Activated gamma-delta T cell treated with anti-CD3 and anti-CD28 coated beads, Interleukin-2, amount 50 U/mL, for 16 hours (primary cell): ENCODE results near the gene RAB25.
A peak's percentile ranks its signal among the peaks of the same experiment; 100 is the strongest.
"Not testable (repeated sequence)": the region's sequence is repeated elsewhere in the genome, so short reads cannot be mapped to it uniquely, and the experiment has no call there.

Experiments used
- DNase-seq: peaks from one replicate; pipeline ENCODE4 v3.0.0-alpha.2; 2020; ENCODE audit warnings: low read depth

Gene RAB25

DNA sequence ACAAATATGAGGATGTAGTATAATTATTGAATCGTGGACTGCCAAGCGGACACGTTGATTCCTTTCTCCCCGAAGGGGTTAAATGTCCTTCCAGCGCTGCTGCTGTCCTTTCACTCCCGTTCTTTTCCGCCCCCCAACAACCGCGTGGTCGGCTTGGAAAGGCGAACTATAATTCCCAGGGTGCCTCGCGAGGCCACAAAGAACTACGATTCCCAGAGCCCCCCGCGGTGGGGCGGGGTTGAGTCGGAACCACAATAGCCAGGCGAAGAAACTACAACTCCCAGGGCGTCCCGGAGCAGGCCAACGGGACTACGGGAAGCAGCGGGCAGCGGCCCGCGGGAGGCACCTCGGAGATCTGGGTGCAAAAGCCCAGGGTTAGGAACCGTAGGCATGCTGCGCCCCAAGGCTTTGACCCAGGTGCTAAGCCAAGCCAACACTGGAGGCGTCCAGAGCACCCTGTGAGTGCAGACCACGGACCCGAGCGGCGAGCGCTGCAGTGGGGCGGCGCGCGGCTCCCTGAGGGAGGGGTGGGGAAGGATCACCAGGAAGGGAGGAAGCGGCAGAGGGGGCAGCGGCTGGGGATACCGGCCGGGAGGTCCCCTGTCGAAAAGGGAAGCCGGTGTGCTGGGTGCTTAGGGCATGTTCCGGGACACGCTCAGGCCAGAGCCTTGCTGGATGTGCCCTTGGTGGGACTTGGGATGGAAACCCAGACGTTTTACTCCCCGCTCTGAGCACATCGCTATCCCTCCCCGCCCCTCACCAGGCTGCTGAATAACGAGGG, 6.3 kb upstream of the RAB25 start, which contains the start of gene LAMTOR2:
TSS of gene LAMTOR2 (plus strand) at position 283 of the 781 bp plus-strand sequence. CDS start at position 391, 108 bp downstream.
- peak; percentile 94 for DNase-seq

DNA sequence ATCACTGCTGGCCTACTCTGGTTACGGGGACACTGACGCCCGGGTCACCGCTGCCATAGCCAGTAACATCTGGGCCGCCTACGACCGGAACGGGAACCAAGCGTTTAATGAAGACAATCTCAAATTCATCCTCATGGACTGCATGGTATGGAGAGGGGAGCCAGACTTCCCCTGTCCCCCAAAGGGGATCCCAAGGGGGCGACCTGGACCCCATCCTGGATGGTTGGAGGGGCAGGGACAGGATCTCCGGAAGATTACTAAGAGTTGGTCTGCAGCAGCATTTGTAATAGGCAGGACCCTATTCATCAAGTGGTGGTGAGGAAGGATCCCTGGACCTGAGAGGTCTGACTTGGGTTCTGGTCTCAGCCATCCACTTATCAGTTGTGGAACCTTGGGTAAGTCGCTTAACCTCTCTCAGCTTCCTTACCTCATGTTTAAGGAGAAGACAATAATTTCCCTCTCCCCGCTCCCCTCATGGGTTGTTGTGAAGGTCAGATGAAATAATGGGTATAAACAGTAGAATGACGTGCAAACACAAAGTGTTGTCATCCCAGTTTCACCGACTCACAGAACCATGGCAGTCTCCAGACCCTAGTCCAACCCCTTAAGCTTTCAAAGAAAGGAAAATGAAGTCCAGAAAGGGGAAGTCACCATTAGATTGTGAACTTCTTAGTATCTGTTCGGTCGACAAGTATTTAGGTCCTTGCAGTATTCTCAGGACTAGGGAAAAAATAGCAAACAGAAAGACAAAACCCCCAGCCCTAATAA, 5.5 kb upstream of the RAB25 start:
- no peak for DNase-seq

DNA sequence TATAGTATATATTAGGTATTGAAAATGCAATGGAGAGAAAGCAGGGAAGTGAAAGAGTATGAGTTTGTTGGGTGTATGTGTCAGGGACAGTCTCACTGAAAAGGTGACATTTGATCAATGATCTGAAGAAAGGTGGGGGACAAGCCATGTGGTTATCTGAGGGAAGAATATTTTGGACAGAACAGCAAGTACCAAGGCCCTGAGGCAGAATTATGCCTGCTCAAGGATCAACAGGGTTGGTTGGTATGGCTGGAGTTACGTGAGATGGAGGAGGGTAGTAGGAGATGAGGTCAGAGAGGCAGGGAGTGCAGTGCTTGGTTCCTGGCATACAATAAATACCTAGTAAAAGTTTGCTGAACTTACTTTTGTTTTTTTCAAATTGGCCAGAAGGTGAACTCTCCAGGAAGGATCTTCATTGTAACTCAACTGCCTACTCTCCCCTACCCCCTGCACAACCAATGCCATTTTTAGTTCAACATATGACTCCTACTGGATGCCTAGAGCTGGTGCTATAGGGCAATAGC, 4.6 kb upstream of the RAB25 start:
- DNase-seq: no peak

DNA sequence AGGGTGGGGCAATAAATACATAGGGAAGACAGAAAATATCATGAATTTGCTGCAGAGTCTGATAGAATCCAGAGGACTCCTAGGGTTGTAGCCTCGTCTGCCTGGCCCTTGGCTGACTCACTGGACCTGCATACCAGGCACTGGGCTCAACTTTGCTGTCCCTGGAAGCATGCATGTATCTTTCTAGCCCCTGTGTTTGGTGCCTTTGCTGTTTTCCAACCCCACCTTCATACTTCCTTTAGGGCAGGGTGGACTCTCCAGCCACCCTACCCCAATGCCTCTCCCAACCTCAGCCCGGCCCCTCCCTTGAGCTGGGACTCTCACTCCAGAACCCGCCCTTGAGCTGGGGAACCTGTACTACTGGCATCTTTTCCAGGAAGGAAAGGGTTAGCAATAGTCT, 1.2 kb downstream of the RAB25 start:
- DNase-seq: no peak

DNA sequence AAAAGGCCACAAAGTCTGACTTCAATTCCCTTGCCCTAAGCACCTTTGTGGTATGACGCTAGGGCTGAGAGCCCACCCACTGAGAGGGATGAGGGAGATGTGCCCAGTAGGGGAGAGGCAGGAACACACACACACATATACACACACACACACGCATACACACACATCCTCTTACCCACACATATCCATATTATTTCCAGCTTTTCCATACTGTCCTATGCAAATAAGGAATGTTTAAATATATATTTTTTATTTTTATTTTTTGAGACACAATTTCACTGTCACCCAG, 3.0 kb downstream of the RAB25 start:
- DNase-seq: no peak

DNA sequence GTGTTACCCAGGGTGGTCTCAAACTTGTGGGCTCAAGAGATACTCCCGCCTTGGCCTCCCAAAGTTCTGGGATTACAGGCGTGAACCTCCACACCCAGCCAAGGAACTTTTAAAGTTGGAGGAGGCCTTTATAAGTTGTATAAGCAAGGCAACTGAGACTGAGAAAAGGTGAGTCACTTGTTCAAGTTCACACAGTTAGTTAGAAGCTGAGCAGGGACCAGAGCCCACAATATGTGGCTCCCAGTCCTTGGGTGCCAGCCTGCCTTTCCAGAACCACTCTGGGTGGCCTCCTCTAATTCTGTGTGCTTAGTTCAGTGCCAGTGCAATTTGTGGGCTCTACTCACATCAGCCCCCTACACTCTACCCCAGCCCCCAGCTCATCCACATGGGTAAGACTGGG, 3.7 kb downstream of the RAB25 start:
- DNase-seq: no peak

DNA sequence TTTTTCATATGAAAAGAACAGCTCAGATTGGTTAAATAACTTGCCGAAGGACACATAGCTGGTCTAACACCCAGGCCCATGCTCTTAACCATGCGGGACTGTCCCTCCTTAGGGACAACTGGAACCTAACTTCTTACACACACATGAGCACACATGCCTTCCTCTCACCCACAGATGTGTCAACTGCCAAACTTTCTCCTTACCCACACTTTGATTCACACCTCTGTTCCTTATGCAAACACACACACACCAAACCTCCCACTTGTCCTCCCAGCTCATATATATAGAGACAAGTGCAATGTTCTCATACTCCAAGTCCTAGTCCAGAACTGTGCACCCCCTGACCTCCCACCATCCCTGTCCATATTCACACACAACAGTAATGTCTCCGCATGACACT, 4.3 kb downstream of the RAB25 start:
- DNase-seq: no peak

DNA sequence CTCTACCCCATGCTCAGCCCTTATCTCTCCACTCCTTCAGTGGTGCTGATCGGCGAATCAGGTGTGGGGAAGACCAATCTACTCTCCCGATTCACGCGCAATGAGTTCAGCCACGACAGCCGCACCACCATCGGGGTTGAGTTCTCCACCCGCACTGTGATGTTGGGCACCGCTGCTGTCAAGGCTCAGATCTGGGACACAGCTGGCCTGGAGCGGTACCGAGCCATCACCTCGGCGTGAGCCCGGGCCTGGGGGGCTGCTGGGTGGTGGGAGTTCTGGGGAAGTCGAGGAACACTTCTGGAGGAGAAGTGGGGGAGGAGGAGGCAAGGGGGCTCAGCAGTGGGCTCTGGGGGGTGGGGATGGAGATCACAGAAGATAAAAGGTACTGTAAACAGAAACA, 4.9 kb downstream of the RAB25 start:
- no peak for DNase-seq

DNA sequence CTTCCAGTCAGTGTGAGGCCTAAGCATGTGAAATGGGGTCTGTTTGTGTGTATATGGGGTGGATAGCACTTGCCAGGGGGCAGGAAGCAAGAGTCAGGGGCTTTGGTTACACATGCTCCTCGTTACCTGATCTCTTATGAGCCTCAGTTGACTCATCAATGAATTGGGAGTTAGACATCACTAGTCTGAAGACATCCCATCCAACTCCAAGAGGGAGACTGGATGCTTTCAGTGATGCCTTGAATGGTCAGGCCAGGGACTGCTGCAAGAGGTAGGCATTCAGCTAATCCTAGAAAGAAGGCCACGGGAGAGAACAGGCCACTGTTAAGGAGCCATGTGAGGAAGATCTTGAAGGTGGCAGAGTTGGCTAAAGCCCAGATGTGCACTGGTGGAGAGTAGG, 6.3 kb downstream of the RAB25 start:
- no peak for DNase-seq

DNA sequence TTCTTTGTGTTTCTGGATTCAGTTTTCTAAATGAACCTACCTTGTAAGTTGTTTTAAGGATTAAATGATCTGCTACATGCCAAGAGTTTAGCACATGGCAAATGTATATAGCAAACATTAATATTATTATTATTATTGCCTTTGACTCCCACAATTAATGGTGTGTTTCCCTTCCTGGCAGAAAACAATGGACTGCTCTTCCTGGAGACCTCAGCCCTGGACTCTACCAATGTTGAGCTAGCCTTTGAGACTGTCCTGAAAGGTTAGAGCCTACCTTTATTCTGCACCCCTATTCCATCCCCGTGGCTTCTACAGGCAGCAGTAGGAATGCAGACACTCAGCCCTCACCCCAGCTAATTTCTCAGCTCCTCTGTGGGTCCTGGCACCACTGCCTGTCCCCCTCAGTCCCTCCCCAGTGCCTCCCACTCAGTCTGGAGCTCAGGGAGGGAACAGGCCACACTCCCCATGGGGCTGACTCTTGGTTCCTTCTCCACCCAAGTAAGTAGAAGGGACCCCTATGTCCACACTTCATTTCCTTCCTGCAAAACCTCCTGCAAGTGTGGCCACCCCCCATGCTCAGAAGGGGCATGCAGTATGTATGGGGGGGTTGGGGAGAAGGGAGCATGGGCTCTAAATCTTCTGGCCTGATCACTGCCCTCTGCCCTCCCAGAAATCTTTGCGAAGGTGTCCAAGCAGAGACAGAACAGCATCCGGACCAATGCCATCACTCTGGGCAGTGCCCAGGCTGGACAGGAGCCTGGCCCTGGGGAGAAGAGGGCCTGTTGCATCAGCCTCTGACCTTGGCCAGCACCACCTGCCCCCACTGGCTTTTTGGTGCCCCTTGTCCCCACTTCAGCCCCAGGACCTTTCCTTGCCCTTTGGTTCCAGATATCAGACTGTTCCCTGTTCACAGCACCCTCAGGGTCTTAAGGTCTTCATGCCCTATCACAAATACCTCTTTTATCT, 8.8 kb downstream of the RAB25 start:
- no peak for DNase-seq

DNA sequence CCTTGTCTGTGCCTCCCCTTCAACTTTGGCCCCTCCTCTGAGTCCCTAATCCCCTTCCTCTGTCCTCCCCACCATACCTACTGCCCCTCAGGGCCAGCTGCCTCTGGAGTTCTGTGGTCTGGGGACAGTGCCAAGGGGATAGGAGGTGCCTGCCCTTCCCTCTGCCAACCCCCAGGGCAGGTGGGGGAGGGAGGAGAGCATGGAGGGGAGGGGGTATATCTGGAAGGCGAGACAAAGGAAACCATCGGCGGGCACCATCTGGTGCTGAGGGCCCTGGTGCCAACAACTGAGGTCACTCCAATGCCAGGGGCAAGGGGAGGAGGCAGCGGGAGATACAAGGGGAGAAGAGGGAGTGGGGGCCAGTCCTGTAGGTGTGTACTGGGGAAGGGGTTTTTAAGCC, 9.6 kb downstream of the RAB25 start:
- no peak for DNase-seq

DNA sequence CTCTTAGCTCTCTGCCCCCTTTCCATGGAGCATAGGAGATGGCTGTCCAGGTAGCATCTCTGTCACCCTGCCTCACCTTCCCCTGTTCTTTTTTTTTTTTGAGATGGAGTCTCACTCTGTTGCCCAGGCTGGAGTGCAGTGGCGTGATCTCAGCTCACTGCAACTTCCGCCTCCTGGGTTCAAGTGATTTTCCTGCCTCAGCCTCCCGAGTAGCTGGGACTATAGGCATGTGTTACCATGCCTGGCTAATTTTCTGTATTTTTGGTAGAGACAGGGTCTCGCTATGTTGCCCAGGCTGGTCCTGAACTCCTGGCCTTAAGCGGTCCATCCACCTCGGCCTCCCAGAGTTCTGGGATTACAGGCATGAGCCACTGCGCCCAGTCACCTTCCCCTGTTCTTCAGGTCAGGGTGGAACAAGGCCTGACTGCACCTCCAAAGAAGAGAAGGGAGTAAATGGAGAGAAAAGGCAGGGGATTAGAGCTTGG, 10.4 kb downstream of the RAB25 start:
- not testable (repeated sequence) for DNase-seq

DNA sequence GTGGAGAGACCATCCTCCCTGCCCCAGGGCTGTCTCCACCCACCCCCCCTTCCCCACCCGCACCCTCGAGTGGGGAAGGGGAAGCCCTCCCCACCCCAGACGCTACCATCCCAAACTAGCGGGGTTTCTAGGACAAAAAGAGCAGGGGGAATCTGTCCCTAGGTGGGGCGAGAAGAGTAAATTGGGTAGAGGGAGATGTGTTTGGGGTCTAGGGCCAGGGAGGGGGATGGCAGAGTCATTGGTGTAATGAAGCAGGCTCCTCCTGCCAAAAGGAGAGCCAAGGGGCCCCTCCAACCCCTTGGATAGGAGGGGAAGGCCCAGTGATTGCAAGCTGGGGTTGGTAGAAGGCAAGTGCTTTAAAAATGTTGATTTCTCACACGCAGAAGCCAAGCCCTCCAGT, 11.3 kb downstream of the RAB25 start:
- no peak for DNase-seq

DNA sequence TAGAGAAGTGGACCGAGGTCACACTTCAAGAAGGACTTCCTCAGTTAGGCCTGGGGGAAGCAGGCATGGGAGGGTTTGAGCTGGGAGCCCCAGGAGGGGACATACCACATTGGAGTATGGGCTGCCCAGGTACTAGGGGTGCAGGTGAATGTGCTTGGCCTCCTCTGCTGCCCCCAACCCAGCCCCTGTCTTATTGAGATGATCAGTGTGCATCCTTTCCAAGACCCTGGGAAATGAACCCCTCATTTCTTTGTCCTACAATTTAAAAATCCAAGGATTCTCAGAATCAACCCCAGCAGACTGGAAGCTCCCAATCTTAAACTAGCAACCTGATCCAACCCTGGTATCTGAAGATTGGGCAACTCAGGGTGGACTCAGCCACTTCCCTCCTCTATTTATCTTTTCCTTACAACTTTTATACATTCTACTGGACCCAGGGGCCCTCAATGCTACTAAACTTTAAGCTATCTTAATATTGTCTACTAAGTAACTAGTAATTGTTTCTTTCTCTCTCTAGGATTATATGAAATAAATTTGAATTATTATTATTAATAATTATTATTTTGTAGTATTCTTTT, 12.2 kb downstream of the RAB25 start:
- DNase-seq: no peak

DNA sequence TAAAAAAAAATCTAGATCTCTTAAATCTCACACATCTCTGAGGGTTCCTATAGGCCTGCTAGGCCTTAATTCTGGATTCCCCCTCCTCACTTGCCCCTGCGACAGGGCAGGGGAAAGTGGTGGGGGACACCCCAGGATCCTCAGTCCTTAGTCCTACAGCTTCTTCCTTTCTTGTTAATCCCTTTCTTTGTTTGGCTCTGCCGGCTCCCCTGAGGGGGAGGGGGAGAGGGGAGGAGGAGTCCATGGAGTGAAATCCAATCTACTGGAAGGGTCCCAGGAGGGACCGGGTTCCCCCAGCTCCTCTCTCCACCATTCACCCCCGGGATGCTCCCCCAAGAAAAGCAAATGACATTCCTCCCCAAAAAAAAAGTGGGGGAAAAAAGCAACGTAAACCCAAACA, 12.8 kb downstream of the RAB25 start:
- no peak for DNase-seq

DNA sequence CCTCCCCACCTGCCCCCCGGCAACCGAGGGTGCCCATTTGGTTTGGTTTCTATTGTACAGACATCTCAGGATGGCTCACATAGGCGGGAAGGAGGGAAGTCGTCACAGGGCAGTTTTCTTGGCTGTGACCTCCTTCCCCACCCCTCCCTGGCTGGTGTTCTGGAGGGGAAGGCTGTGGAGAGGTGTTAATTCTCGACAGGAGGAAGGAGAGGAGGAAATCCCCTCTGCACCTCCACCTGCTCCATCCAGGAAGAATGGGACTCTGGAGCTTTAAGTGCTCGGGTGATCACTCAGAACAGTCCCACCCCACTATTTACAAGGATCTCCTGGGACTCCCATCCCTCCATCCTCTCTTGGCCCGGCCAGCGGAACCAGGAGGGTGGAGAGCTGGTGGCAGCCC, 13.7 kb downstream of the RAB25 start:
- no peak for DNase-seq

DNA sequence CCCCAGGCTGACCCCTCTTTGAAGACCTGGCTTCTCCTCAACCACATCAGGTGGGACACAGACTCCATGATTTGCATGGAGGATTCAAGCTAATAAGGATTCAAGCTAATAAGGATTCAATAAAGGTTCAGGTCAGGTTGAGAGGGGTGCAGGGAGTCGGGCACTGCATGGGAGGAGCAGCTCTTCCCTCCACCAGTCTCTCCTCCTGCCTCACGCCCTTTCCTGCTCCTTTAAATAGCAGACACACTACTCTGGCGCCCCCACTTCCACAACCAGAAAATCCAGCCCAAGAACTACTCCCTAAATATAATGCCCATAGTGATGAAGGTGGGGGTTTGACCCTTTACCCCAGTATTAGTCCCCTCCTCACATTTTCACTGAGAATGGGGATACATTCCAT, 14.2 kb downstream of the RAB25 start:
- DNase-seq: no peak

DNA sequence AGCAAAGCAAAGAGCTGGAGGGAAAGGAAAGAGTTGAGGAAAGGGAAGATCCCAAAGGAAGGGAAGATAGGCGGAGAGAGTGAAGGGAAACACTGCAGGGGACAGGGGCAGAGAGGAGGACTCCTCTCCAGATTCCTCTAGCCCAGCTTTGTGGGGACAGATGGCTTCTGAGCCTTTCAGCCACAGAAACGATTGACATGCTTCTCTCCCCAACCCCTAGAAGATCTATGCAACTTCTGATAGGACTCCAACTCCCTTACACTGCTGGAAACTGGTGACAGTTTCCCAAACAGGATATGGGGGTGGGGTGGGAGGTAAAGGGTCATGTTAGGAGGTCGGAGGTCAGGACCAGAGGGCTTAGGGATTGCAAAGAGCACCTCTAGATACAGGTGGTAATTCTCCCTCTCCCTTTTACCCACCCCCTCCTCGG, 14.8 kb downstream of the RAB25 start:
- no peak for DNase-seq

DNA sequence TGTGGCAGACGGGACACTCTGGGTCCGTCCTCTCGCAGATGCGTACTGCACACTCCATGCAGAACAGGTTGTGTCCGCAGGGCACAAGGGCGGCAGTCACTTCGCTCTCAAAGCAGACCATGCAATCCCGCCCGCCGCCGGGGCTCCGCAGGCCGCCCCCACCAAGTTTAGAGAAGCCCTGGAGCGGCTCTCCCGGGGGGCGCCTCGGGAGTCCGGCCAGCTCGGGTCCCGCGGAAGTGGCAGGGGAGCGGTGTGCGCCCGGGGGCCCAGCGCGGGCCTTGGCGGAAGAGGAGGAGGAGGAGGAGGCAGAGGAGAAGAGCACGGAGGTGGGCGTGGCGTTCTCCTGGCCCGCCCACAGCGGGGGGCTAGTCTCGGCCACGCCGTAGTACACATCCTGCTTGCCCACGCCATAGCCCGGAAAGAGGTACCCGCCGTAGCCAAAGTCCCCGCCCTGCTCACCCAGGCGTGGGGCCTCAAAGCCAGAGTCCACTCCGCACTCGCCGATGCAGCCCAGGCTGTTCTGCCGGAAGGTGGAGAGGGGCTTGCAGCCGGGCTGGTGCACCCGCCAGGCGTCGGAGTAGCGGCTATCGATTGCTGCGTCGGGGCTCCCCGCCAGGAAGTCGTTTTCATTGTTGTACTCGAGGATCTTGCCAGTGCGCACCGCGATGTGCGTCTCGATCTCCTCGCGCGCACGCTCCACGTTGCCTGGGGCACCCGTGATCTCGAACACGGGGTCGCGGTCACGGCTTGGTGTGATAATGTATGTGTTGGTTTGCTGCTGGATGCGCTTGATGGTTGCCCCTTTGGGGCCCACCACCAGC, 15.9 kb downstream of the RAB25 start:
- no peak for DNase-seq

DNA sequence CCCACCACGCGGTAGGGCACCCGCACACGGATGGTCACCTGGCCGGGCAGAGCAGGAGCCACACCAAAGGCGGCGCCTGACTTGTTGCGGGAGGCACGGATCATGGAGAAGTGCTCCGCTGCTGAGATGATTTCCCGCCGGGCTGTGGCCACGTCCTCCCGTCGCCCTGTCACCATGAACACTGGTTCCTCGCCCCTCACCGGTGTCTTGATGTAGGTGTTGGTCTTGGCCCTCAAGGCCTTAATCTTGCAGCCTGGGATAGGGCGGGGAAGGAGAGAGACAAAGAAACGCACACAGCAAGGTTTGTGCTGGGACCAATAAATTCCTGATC, 16.4 kb downstream of the RAB25 start:
- DNase-seq: no peak

DNA sequence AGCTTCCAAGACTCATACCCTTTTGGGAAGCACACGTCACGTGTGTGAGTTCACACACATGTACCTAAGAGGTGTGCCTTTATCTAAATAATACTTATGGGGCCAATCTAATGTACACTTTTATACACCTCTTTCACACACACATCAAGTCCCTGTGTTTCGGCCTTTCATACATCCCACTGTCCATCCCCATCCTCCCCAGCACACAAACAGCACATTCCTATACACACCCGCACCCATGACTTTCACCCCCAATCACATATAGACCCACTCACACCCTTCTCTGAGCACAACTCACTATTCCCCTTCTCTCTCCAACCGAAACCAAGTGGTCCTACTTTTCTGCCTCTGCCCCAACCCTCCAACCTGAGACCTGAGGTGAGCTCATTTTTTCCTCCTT, 17.8 kb downstream of the RAB25 start:
- DNase-seq: no peak
